22Rv1 (cell line): Measurements from ENCODE around the gene SRRM3.
"Not testable (repeated sequence)": the region's sequence is repeated elsewhere in the genome, so short reads cannot be mapped to it uniquely, and the experiment has no call there.

Experiments
- CTCF ChIP-seq: fragments of 450-650 bp; IDR thresholded peaks from 2 replicates; pipeline ENCODE4 v1.5.1; 2017; ENCODE audit warnings: mild to moderate bottlenecking
- ZFX ChIP-seq: fragments of 450-650 bp; IDR thresholded peaks from 2 replicates; pipeline ENCODE4 v1.6.1; 2017; ENCODE audit warnings: antibody characterized with exemption, borderline replicate concordance

- not testable (repeated sequence) for TF ChIP-seq CTCF, ZFX
Observed at GRCh38 chr7:76163812-76164211, 37.9 kb upstream of the SRRM3 start.
